Activated naive CD8-positive, alpha-beta T cell treated with anti-CD3 and anti-CD28 coated beads, Interleukin-2, amount 50 U/mL, for 16 hours (primary cell): Measurements from ENCODE around the gene NBPF20.
A peak's percentile ranks its signal among the peaks of the same experiment; 100 is the strongest.
"Not testable (repeated sequence)": the region's sequence is repeated elsewhere in the genome, so short reads cannot be mapped to it uniquely, and the experiment has no call there.

ENCODE experiments used
- DNase-seq: peaks from one replicate; pipeline ENCODE4 v3.0.0-alpha.2; 2020; ENCODE audit warnings: low read depth, low spot score

The NBPF20 gene, protein sequence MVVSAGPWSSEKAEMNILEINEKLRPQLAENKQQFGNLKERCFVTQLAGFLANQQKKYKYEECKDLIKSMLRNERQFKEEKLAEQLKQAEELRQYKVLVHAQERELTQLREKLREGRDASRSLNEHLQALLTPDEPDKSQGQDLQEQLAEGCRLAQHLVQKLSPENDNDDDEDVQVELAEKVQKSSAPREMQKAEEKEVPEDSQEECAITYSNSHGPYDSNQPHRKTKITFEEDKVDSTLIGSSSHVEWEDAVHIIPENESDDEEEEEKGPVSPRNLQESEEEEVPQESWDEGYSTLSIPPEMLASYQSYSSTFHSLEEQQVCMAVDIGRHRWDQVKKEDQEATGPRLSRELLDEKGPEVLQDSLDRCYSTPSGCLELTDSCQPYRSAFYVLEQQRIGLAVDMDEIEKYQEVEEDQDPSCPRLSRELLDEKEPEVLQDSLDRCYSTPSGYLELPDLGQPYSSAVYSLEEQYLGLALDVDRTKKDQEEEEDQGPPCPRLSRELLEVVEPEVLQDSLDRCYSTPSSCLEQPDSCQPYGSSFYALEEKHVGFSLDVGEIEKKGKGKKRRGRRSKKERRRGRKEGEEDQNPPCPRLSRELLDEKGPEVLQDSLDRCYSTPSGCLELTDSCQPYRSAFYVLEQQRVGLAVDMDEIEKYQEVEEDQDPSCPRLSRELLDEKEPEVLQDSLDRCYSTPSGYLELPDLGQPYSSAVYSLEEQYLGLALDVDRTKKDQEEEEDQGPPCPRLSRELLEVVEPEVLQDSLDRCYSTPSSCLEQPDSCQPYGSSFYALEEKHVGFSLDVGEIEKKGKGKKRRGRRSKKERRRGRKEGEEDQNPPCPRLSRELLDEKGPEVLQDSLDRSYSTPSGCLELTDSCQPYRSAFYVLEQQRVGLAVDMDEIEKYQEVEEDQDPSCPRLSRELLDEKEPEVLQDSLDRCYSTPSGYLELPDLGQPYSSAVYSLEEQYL (N-terminal part only)

DNA sequence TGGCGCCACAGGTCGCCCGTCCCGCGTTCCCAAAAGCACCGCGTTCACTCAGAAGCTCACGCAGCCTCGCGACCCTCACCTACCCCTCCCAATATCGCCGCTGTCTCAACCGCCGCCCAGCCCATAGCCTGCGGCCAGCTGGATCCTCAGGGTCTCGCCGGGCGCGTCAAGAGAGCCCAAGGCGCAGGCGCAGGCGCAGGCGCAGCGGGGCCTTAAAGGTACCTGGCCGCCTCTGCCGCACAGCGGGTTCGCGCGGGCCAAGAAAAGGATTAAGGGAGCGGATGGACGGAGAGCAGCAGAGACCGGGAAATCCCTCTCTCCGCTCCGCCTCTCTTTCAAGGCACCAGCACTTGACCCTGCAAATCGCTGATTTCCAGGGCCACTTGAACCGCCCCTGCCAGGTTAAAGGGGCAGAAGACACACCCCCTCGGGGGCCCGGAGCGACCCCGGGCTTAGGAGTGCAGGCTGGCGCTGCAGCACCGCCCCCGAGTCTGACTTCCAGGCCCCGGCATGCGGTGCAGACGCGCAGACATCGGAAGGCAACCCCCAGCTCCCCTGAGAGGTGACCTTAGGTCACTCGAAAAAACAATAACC lies at the start of gene NBPF20:
NBPF20 (minus strand) TSS at position 168 of the 594 bp plus-strand sequence. CDS start 20,331 bp downstream, outside the sequence.
- peak; percentile 45 for DNase-seq

DNA sequence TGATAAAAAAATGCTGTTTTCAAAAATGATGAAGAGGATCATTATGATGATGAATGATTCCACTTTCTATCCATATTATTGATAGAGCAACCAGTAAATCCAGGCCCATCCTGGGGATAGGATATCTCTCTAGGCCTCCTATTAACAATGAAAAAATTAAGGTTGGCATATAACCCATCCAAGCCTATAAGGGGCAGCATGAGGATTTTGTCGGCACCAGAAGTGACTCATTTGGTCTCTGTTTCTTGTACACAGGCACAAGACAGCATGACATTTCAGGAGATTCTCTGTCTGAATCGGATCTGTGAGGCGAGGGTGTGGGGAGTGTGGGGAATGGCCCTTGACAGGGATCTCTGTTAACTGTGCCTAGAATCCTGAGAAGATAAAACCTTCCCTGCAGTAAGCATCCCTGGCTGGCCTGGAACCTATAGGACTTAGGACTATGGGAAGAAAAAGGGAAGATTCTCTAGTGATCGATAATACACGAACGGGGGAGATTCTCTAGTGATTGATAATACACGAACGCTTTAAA lies 49.5 kb upstream of the NBPF20 start:
- DNase-seq: not testable (repeated sequence)

DNA sequence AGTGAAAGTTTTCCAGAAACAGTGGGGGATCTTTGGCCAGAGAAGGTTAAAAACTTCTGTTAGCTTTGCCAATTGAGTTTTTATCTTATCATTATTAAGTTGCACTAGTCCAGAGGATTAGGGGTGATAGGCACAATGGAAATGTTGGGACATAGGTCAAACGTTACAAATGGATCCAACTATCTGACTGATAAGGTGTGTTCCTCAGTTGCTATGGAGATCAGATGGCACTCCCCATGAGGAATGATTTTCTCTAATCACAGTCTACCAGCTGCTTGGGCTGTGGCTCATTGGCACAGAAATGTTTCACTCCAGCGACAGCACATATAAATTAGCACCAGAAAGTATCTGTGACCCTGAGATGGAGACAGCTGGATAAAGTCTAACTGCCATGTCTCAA lies 47.3 kb upstream of the NBPF20 start:
- not testable (repeated sequence) for DNase-seq

DNA sequence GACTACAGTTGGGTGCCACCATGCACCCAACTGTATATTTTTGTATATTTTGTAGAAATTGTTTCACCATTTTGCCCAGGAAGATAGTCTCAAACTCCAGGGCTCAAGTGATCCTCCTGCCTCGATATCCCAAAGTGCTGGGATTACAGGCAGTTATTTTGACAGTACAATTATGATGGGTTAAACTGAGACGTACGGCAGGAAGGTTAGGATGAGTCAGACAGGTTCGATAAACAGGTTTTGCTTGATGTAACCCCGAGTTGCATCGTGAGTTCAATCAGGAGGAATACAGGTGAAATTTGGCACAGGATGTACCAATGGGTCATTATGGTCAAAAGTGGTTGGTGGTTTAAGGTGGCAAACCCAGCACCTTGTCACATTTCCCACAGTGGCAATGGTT lies 46.0 kb upstream of the NBPF20 start:
- not testable (repeated sequence) for DNase-seq

DNA sequence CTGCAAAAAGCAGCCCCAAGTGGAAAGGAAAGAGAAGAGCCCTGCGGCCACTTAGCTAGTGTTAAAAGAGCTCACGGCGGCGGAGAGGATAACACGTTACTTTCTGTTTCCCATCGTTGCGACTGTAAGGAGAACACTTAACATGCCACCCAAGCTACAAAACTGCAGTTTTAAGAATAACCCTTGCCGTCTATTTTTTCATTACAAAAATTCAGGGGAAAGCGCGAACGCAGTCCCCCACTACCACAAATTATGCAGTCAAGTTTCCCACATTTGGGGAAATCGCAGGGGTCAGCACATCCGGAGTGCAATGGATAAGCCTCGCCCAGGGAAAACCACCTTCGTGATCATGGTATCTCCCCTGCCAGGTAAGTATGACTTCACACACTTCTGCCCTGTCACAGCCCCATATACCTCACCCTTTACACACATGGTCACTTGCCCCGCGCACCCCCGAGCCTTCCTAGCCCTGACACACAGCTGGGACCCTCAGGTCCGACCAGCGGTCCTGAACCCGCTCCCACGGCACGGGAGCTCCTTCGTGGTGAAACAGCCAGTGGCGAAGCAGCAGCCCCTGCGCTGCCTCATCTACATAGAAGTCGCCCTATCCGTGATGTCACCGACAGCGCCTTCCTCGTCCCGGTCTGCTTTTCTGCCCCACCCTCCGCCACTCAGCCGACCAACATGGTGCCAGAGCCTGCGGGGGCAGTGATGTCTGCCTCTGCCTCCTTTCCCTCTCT lies 40.2 kb upstream of the NBPF20 start:
- peak; percentile 62 for DNase-seq

DNA sequence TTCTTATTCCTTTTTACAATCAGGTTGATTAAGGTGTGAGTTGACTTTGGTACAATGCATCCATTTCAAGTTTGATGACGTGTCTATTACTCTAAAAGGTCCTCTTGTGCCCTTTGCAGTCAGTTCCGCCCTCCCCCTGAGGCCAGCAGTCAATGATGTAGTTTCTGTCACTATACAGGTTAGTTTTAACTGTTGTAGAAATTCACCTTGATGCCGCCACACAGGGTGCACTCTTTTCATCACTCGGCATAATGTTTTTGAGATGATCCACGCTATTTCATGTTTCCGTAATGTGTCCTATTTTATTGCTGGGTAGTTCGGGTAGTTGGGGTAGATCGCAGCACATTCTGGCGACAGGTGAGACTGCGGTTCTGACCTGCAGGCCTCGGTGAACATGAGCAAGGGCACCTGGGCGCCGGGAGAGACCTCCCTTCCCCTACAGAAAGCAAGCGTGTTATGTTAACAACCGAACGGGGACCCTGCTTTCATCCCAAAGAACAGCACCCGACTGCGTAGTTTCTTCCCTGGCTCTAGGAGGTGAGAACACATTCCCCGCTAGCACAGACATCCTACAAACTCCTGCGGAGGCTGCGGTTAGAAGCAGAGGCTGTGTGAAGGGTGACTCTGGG lies 39.4 kb upstream of the NBPF20 start:
- not testable (repeated sequence) for DNase-seq

DNA sequence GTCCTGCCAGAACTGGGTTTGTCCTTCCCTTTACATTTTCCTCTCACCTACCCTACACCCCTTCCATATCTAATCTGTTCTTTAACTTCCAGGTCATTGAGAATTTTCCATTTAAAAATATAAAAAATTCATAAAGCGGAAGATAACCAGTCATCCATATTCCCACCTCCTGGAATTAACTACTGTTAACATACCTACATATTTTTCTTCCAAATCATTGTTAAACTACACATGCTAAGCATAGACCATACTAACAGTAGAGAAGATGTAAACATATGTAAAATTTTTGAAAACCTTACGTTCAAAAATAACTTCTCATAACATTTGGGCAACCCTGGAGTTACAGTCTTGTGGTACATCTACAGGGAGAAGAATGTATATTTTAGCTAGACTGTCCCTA lies 38.6 kb upstream of the NBPF20 start:
- not testable (repeated sequence) for DNase-seq

DNA sequence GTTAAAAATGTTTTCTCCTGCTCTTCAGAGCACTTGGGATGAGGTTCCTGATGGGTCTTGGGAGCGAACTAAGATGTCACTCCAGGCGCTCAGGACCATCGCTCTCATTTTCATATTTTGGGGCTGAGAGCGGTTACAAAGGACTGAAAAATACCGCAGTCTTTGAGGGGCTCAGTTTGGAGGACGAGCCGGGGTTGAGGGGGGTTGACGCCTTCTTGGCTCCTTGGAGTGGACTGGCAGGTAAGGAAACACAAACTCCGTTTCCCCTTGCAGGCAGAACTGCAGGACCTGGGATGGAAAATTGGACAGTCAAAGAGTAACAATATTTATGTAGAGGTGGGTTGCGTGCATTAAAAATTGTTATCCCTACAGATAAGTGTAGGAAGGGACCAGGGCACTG lies 35.3 kb upstream of the NBPF20 start:
- not testable (repeated sequence) for DNase-seq

DNA sequence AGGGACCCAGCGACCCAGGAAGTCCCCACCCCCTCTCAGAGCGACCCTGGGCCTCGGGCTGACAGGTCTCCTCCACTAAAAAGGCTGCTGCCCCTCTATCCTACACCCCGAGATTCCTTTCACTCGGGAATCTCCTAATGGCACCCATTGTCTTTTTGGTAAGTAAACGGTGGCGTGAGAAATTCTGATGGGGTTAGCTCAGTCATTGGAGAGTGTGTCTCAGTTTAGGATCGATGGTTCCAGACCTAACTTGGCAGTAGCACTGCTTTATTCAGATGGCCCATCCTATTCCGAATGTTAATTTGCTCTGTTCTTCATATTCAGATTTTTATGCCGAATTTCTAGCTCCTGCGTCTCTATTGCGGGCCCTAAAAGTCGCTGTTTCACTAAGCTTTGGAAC lies 34.6 kb upstream of the NBPF20 start:
- DNase-seq: not testable (repeated sequence)

DNA sequence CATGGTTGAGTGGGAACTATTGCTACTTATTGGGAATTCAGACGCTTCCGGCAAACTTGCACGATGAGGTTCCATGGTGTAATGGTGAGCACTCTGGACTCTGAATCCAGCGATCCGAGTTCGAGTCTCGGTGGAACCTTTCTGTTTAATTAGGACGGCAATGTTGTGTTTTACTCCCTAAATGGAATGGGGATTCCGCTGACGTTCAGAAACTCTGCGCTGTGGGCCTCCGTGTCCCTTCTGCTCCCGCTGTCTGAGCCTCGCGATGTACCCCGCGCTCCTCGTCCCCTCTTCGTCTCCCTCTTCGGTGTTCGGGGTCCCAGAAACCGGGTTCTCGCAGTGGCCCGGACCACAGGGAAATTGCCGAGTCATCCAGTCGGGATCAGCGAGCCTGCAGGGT lies 34.2 kb upstream of the NBPF20 start:
- DNase-seq: not testable (repeated sequence)

DNA sequence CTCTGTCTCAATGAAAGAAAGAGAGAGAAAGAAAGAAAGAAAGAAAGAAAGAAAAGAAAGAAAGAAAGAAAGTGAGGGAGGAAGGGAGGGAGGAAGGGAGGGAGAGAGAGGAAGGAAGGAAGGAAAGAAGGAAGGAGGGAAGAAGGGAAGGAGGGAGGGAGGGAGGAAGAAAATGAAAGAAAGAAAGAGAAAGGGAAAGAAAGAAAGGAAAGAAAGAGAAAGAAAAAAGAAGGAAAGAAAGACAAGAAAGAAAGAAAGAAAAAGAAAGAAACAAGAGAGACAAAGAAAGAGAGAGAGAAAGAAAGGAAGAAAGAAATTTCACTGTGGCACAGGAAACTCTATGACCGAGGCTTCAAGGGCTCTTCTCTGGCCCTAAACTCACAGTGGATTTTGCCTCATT lies 33.7 kb upstream of the NBPF20 start:
- not testable (repeated sequence) for DNase-seq

DNA sequence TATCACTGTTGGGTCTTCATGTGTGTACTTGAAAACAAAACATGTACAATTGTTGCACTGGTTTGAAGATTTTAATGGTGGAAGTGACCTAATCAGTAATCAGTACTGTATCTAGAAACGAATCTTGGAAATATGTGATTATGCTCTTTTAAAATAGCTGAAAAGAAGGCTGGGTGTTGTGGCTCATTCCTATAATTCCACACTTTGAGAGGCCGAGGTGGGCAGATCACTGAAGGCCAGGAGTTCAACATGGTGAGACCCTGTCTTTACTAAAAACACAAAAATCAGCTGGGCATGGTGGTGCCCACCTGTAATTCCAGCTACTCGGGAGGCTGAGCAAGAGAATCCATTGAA lies 29.4 kb upstream of the NBPF20 start:
- DNase-seq: not testable (repeated sequence)

DNA sequence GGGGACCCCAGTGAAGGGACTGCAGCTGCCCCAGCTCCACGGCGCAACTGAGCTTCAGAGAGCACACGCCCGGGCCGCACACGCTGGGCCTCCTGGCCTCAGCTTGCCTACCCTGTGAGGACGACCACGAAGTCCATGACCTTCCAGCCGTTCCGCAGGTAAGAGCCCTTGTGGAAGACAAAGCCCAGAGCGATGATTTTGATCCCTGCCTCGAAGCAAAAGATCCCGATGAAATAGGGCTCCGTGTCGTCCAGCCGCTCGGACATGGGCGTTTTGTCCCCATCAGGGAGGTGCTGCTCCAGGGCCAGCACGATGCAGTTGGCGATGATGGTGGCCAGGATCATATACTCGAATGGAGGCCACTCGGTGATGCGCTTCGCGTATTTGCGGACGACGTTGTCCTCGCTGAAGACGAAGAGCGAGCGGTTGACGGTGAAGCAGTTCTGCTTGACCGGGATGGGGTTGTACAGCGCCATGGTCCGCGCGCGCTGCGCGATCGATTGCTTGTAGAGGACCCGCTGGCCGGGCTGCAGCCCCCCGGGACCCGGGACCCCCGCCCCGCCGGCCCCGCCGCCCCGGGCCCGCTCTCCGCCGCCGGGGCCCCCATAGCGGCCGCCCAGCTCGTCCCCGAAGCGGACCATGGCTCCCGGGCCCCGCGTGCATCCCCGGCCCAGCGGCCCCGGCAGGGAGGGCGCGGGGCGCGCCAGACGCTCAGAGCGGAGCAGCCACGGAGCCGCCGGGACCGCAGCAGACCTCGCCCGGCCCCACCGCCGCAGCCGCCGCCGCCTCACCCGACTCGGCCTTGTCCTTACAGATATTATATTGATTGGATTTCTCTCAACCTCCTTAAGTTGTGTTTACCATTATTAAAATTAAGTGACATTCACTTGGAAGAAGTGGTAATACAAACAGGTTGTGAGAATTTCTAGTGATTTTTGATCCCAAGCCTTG lies 28.7 kb upstream of the NBPF20 start:
- not testable (repeated sequence) for DNase-seq

DNA sequence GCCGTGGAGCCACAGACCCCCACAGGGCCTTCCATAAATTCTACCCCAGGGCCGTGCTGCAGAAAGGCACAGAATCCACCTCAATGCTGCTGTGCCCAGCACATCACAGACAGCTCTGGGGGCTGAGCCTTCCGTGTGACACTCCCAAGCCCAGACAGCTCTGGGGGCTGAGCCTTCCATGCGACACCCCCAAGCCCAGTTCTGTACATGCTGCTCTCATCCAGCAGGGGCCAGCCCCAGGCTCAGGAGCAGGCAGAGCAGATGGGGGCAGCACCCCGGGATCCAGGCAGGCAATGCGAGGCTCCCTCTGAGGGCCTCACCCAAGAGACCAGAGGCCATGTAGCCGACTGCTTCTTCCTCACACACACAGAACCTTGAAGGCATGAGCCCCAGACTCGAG lies 27.1 kb upstream of the NBPF20 start:
- not testable (repeated sequence) for DNase-seq

DNA sequence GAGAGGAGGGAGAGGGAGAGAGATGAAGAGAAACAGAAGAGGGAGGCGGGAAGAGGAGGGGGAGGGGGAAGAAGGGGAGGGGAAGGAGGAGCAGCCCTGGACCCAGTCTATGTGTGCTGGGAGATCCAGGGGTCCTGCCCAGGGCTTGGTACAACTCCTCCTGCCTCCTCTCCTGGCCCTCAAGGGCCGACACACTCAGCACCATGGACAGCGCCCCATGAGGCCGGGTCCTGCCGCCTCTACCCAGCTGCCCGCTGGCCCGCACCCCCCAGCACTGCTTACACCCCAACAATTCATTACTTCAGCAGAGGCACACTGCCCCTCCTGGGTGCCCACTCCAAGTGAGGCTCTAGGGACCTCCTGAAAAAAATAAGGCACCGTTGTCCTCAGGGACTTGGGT lies 26.5 kb upstream of the NBPF20 start:
- not testable (repeated sequence) for DNase-seq

DNA sequence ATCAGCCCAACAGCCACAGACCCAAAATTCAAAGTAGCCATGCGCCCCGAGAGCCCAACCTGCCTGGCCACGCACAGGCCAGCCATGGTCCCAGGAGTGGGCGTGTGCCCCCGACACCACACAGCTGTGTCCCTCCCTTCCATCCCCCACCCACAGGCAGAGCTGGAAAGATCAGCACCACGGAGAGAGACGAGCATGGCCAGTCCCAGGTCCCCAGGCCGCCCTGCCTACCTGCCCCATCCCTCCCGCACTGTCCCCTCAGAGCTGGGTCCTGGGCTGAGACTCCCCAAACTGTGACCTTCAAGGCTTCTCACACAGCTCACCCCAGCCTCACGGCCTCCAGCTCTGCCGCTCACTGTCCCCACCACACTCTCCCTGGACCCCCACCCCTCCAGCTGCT lies 19.8 kb upstream of the NBPF20 start:
- DNase-seq: not testable (repeated sequence)

DNA sequence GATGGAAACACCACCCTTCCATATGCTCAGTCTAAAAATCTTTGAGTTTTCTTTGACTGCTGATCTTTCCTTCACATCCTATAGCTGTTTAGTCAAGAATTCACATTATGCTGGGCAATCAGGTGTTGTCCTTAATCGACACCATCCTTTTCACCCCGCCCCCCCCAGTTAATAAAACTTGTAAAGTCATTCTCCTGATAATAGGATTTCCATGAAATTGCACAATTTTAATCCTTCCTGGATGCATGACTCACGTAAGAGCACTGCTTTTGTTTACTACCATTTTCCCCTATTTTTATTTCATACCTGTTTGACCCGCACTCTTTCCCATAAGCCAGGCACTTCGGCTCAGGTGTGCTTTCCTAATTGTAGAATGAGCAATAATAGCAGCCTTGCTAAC lies 16.9 kb upstream of the NBPF20 start:
- DNase-seq: not testable (repeated sequence)

DNA sequence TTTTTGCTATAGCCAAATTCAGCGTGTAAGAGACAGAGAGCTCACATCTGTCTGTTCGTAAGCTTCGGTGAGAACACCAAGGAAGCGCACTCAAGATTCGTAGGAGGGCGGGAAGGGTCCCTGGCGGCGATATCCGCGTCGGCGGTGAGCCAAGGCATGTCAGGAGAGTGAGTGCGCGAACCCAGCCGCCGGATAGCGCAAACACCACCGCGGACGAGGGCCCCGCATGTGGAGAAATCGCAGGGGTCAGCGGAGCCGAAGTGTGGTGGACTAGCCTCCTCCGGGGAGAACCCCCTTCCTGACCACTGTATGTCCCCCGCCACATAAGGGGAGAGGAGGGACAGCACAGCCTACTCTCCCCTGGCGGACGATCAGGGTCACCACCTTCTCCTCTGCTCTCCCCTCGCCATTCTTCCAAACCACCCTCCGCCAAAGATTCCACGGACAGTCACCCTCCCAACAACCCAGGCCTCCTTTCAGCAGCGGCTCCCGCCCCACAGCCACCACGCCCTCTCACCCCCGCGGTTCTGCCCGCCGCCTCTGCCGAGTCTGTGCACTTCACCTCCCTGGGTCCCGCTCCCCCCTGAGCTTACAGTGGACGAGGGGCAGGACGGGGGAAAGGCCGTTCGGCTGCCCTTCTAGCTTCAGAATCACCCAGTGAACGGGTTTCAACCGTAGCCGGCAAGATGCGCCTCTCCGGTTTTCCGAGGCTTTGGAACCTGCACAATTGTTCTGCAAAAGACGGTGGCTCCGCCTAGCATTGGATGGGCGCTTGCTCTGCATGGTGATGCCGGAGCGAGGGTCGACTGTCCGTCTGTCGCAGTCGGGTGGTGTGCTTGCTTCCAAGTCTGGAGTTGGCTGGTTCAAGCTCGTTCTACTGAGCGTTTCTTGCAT lies 6.2 kb upstream of the NBPF20 start:
- DNase-seq: not testable (repeated sequence)
